ENCODE results near the gene RNF214.

Gene RNF214

DNA sequence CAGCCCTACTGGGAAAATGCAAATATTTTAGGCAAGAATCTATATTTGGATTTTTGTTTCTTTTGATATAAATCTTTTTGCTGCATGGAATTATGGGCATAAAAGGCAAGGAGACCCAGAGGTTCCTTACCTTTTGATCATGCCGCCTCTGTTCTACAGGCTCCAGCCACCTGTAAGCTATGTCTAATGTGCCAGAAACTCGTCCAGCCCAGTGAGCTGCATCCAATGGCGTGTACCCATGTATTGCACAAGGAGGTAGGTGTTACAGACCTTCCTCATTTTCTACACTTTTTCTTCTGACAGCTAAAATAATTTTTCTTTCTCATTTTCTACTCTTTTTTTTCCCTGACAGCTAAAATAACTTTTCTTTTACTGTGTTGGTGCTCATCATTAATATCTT is 50.5 kb downstream of the RNF214 start:
- no peak for DNase-seq (ENCODE audit: low read depth)

DNA sequence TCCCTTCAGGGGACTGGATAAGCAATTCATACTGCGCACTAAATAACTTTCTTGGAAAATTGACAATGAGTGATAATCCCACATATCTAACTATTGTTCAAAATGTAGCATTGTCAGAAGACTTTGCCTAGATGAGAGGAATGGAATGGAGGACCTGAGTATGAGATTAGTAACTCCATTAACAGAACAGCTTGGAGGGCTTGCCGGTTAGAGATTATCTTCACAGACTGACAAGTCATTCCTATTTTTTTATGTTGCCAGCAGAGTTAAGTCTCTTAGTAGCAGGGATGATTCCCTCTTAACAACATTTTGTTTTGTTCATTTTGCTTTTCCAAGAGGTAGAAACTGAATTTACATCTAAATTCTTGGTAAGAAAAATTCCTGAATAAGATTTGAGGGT is 51.6 kb downstream of the RNF214 start:
- DNase-seq (ENCODE audit: low read depth) = no peak

DNA sequence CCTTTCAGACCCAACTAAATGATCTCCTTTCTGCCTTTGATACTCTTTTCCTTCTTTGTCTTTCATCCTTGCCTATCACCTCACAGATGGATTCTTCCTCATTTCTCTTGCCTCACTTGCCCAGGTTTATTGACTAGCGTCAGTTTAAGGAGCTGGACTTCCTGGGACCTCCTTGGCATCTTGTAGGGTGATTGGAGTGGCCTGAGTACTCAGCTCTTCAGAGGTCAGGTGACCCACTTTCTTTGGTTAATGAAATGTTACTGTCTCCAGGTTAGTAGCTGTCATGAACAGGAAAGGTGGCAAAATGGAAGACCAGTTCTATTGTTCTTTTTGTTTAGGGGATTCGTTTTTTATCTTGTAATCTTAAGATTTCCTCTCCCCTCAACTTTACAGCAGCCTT is 54.1 kb downstream of the RNF214 start:
- DNase-seq (ENCODE audit: low read depth) = no peak

DNA sequence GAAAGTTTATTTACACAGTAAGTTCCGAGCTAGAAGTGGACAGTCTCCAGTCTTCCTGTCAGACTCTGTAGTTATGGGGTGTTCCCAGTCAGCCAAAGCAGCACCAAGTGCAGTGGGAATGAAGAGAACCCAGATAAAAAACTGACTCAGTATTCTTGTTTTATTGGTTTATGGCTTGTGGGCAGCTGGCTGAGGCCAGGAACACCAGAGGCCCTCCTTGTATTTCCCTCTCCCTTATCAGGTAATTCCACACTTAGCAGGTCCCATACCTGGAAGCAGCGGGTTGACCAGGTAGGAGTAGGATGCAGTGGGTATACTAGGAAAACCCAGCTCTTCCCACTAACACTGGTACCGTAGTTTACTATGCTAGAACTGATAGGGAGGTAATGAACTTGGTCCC is 55.2 kb downstream of the RNF214 start:
- no peak for DNase-seq (ENCODE audit: low read depth)

DNA sequence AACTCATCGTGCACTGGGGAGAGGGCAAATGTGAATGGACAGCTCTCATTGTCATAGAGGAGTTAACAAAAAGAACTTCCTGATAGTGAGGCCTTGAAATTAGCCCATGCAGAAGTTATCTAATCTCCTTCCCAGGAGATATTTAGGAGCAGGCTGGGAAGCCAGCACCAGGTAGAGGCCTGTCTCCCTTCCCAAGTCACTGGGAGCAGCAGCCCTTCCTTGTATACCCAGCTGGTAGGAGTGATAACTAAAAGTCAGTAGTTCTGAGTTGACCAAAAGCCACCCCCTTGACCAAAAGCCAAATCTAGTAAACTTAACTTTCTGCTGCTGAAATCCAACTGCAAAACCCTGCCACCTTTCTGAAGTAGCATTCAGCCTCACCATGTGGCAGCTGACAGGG is 57.3 kb downstream of the RNF214 start:
- DNase-seq (ENCODE audit: low read depth) = no peak

DNA sequence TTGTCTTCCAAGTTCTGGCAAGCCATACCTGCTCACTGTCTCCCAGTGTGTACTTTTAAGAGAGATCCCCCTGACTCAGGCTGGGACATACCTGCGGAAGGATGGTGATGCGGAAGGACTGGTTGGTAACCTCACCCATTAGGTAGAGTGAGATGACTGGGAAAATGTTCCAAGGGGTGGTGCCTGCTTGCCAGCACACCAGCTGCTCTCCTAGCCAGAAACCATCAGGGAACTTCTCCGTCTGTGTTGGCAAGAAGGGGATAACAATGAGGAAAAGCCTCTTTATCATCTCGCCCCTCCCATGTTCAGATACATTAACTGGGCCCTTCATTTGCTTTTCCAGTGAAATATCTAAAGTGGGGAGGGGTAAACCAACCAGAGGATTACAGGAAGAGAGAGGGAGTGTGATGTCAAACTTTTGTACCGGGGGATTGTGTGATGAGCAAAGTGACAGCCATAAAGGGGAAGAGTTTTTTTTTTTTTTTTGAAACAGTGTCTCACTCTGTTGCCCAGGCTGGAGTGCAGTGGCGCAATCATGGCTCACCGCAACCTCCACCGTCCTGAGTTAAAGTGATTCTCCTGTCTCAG is 58.4 kb downstream of the RNF214 start, which contains the start of gene BACE1-AS:
TSS of gene BACE1-AS (plus strand) at position 538 of the 588 bp plus-strand sequence.
- DNase-seq (ENCODE audit: low read depth) = no peak

DNA sequence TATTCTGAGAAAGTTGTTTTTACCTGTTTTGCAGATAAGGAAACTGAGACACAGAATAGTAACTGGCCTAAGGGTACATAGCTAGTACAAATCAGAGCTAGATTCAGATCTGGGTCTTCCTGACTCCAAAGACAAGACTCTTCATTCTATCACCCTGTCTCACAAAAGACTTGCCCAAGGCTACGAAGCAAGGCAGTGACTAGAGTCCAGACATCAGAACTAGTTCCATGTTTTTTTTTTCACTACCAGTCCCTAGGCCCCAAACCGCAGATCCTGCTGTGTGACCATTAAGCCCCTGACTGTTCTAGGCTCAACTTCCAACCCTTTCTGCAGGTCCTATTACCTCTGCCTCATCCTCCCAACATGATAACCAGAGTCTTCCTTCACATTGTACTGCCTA is 60.1 kb downstream of the RNF214 start:
- DNase-seq (ENCODE audit: low read depth) = no peak

DNA sequence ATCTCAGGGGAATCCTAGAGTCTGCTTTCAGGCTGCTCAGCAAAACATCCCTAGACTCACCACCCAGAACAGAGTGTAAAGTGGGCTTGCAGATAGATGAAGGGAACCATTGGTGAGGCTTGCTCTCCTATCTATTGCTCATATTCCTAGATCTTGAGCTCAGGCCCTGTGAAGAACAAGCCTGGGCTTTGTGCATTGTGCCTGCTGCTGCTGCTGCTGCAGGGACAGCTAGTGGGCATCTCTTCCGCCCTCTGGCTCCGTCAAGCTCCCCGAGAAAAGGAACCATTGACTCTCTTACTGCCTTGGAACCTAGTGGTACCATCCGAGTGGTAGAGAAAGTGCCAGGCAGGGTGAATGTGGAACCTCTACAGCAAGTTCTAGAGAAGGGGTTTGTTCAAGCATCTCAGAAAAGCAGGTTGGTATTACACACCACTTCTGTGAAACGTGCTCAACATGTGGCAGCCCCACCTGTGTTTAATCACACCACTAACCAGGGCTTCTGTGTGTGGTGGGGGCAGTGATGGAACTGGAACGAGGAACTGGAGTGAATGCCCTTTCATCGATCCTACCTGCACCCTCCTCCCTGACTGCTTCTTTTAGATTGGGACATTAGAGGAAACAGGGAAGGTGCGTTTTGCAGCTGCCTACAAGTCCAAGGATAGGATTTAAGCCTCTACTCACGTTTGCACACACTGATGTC is 63.1 kb downstream of the RNF214 start:
- no peak for DNase-seq (ENCODE audit: low read depth)

DNA sequence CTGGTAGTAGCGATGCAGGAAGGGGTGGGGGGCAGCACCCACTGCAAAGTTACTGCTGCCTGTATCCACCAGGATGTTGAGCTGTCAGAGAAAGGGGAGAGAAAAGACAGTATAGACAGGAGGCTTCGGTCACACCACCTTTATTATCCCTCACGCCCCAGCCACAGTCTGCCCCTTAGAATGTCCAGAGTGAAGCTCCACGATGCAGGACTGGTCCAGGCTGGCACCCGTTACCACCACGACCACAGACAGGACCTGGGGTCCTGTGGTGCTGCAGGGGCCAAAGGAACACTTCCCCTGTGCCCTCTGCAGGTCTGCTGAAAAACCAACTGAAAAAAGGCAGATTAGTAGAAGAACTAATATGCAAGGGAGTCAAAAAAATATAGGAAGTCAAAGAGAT is 64.4 kb downstream of the RNF214 start:
- no peak for DNase-seq (ENCODE audit: low read depth)

DNA sequence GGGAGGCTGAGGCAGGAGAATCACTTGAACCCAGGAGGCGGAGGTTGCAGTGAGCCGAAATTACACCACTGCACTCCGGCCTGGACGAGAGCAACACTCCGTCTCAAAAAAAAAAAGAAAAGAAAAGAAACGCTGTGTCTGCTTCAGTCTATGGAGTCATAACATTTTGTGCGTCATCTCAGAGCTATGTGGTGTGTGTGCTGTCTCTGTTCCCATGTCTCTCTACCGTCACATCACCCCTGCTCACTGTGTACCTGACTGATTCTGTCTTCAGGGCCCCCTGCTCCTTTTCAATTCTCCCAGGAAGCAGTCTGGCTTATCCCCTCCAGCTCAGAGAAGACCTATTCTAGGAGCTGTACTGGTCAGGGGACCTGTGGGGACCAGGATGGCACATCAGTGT is 65.7 kb downstream of the RNF214 start:
- DNase-seq (ENCODE audit: low read depth) = no peak

DNA sequence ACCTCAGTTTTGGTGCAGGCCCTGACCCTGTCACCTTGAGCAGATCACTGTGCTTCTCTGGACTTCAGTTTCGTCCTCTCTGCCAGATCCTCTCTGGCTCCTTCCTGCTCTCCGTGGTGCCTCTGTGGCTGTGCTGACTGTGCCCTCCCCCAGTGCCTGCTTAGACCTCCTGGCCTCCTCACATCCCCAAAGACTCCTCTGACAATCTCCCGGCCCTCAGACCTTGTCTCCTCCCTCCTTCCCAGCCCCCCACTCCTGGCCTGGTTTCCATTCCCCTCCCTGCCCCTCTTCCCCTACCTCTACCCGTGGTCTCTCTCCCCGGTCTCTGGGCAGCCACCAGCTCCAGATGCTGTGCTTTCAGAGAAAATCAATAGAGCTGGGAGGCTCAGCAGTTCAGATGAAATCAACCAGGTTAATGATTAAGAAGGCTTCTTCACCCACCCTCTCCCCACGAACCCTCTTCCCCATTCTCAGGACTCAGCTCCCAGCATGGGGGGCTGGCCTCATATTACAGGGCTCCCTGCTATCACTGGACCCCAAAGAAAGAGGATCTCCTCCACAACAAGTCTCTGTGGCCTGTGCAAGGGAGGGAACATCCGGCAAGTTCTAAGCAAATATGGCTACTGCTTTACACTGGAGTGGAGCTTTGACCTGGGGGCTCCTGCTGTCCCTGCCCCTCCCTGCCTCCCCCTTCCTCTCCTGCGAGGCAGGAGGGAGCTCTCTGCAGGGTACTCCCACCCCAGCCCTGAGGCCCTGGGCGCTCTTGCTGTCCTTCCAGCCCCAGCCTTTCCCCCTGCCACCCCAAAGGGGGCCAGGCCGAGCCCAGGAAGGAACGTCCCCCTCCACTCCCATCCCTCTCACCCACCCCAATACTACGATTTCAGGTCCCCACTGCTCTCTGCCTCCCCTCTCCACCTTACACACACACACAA is 67.1 kb downstream of the RNF214 start:
- DNase-seq (ENCODE audit: low read depth) = no peak

DNA sequence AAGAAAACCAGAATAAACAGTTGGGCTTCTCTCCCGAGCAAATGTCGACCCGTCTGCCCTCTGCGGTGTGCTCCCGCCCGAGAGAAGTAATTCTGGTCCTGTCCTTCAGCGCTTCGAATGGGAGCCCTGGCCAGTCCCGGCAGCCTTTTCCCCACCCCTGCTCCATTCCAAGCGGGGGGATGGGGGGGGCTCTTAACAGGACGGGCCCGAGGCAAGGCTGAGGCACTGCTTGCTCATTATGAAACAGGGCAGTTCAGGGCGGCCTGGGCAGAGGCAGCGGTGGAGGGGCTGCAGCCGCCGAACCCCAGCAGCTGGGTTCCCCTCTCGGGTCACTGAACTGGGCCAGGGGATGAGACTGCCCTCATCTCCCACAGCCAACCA is 67.8 kb downstream of the RNF214 start:
- no peak for DNase-seq (ENCODE audit: low read depth)

DNA sequence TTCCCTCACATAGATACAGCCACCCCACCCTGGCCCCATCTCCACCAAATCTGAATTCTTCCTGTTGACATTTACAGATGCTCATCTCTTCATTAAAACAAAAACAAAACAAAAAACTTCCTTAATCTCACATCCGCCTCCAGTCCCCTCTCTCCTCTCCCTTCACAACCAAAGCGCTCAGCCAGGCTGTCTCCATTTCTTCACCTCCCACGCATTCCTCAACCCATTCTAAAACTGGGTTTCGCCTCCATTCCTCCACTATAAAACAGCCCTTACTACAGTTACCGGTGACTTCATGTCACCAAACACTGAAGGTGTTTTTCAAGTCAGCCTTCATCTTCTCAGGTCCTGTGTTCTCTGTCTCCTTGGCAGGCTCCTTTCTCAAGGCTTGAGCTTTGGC is 68.3 kb downstream of the RNF214 start:
- DNase-seq (ENCODE audit: low read depth) = no peak

DNA sequence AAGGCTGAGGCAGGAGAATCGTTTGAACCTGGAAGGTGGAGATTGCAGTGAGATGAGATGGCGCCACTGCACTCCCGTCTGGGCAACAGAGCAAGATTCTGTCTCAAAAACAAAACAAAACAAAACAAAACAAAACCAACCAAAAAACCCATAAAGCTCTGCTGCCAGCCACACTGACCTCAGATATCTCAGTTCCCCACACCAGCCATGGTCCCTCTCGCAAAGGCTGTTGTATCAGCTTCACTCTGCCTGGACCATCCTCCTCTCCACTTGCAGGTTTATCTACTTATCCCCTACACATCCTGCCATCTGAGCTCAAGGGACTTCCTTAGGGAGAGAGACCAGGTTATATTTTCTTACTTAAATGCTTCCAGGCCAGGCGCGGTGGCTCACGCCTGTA is 69.8 kb downstream of the RNF214 start:
- DNase-seq (ENCODE audit: low read depth) = no peak

DNA sequence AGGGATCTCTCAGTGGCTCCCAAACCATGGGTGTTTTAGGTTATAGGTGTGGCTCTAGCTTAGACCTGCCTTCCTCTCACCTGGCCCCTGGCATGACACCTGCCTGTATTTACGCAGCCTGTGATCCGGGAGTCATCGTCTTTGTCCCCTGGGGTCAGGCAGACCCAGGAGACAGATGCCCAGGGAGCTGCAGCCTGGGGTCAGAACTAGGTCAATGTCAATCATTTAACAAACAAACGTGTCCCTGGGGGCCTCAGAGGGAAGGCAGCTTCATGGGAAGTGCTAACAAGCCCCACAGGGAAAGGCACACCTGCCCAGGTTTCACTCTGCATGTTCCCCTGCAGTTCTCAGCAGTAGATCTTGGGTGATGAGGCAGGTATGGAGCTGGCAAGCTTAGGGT is 70.6 kb downstream of the RNF214 start:
- DNase-seq (ENCODE audit: low read depth) = no peak

DNA sequence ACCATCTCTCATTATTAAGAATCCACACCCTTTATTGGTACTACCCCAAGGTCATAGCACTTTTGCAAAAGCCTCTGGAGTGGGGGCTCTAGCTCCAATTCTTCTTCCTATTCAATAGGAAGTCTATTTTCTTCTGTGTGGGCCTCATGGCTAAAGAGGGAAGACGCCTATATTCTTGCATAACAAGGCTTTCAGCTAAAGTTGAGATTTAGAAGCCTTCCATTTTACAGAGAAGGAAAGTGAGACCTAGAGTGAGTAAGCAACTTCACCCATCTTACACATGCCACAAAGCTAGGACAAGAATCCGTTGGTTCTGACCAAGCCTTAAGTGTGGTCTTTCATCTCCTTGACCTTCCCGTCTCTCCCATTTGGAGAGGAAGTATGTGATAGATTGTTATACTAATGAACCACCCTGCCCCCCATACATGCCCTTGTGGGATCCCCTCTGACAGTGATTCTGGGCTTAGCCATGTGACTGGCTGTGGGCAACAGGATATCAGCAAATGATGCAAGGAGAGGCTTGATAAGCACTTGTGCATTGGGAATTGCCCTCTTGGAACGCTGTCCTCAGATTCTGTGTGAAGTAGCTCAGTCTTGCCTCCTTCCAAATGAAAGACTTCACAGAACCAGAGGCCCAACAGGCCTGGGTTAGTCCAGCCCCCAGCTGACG is 71.3 kb downstream of the RNF214 start:
- DNase-seq (ENCODE audit: low read depth) = no peak

DNA sequence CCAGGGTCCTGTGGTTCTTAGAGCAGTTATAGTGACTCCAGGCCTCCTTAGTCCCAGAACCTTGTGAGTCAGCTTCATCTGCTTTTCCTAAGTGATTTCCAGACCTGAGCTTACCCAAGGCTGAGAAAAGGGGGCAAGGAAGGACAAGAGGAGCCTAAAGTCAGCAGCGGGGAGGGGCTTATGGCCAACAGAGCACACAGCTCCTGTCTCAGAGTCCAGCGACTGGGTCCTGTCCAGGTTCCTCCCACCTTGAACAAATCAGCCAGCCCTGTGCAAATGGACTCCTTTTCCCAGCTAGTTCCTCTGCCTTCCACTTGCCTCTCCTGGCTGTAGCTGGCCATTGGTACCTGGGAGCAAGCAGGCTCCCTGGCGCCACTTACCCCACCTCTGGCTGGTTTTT is 72.7 kb downstream of the RNF214 start:
- no peak for DNase-seq (ENCODE audit: low read depth)

DNA sequence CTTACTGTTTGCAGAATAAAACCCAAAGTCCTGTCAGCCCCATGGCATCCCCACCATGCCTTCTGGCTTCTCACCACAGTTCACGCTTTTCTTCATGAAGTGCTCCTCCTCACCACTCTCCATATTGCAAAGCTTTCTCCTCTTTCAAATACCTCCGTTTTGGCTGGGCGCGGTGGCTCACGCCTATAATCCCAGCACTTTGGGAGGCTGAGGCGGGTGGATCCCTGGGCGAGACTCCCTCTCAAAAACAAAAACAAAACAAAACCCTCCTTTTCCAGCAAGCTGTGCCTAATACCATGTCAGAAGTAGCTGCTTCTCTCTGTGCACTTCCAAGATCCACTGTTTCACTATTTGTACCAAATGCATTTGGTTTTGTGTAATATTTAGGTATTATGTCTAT is 76.8 kb downstream of the RNF214 start:
- no peak for DNase-seq (ENCODE audit: low read depth)

DNA sequence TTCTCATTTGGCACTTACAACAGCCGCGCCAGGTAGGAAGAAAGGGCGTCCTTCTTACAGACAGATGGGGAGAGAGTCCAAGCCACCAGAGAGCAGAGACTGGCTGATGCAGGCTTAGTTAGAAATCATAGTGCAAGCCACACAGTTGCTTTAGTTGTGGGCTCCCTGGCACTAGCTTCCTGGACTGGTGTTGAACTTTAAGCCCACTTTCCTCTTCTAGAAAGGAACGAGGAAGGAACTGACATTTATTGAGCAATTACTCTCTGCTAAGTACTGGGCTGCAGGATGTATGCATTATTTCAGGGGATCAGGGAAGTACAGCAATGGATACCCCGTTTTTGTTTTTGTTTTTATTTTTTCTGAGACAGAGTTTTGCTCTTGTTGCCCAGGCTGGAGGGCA is 80.6 kb downstream of the RNF214 start:
- no peak for DNase-seq (ENCODE audit: low read depth)

DNA sequence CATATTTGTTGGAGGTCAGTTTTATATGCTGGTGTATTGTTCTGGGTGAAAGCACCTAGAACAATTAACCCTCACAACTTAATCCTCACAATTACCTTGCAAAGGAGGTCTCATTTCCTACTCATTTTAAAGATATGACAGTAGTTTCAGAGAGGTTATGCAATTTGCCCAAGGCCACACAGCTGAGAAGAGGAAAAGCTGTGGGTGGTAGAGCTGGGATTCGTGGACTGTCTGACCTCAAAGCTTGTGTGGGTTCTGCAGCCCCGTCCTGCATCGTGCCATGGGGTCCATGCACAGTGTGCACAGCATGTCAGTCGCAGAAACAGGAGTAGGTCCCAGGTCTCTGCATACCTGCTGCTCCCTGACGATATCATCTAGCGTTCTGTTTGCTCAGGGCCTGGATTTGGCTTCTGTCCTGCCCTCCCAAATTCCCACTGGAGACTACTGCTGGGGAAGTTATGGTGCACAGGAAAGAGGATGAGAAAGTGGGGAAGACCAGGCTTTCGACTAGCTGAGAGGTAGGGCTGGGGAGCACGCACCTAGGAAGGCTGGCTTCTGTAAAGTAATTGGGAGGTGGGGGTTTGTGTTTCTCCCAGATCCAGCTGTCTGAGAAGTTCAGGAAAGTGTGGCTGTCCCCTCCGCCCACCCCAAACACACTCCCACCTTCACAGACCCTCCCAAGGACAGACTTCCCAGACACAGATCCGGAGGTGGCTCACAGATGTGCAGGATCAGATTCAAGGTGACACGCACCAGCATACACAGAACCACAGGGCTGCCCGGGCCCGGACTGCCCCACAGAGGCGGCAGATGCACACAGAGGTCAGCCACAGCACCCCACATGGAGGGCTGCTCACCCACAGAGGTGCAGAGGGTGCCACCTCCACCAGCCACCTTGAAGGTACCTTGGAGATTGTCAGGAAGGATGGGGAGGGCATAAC is 81.6 kb downstream of the RNF214 start:
- no peak for DNase-seq (ENCODE audit: low read depth)

DNA sequence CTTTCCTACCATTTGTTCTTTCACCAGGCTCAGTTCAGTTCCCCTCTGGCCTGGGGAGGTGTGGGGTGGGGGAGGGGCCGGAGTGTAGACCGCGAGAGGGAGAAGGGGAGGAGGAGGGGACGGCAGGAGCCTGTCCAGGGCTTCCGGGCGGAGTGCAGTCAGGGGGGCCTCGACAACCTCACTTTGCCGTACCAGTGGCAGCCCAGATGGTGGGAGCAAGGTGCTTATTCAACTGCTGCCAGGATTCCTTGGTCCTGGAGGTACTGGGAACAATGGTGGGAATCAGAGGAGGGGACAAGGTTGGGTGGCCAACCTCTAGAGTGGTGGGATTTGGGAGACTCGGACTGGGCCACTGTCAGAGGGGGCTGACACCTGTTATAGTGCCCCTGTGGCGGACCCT is 82.4 kb downstream of the RNF214 start:
- no peak for DNase-seq (ENCODE audit: low read depth)

All from GM04504 (cell line).